Measurements from ENCODE around the gene SYNRG.

SYNRG gene

DNA sequence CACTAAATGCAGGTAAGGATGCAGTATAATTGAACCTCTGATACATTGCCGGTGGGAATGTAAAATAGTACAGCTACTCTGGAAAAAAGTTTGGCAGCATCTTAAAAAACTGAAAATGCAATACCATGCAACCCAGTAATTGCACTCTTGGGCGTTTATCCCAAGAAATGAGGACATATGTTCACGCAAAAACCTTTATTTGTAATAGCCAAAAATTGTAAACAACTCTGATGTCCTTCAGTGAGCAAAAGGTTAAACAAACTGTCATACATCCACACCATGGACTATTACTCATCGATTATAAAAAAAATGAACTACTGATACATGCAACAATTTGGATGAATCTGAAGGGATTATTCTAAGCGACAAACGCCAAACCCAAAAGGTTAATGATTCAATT is 16.9 kb downstream of the SYNRG start:
- no peak for DNase-seq

DNA sequence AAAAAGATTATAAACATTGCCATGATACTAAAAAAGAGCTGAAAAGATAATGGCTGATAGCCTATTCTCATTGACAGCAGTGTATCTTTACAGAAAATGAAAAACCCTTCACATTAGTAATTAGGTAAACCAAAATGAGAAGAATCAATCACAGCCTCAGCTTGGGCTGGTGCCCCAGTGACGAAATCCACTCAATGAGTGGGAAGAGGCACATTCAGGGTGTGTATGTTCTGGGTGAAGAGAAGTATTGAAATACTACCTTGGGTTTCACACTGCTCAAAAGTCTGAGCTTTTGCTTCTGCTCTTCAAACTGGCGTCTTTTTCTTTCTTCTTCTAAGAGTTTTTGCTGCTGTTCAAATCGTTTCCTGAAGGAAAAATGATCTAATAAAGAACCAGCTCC is 24.2 kb downstream of the SYNRG start:
- DNase-seq = no peak

DNA sequence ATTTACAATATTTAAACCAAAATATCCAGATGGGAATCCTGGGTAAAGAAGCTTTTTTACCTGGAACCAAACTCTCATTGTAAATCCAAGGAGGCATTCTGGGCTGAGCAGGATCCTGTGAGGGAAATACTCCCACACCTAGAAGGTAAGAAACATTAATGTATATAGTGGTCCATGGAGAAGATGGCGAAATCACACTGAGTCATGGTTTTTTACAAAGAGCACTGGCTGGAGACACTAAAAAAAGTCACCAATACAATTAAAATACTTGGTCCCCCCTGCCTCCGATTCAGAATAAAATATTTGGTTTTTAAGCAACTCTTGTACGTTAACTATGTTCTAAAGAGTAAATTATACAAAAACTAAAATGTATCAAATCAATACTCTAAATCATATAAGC is 32.9 kb downstream of the SYNRG start:
- DNase-seq = no peak

DNA sequence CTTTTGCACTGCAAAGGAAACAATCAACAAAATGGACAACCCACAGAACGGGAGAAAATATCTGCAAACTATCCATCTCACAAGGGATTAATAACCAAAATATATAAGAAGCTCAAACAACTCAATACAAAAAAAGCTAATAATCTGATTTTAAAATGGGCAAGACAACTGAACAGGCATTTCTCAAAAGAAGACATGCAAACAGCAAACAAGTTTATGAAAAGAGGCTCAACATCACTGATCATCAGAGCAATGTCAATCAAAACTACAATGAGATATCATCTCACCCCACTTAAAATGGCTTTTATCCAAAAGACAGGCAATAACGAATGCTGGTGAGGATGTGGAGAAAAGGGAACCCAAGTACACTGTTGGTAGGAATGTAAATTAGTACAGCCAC is 34.8 kb downstream of the SYNRG start:
- no peak for DNase-seq

DNA sequence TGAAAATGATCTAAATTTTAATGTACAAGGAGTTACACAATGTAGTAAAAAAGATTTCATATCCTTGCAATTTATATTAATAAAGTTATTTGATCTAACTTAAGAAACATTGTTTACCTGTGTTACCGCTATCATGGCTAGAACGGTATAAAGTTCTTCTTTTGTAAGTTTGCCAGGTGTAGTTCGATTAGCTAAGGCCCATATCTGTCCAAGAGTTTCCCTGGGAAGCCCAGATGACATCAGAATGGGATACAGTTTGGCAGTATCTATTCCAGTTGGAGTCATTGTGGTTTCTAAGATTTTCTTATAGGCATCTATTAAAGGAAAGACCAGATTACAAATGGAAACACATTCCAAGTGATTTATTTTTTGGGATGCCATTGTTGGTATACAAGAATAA is 37.5 kb downstream of the SYNRG start:
- no peak for DNase-seq

DNA sequence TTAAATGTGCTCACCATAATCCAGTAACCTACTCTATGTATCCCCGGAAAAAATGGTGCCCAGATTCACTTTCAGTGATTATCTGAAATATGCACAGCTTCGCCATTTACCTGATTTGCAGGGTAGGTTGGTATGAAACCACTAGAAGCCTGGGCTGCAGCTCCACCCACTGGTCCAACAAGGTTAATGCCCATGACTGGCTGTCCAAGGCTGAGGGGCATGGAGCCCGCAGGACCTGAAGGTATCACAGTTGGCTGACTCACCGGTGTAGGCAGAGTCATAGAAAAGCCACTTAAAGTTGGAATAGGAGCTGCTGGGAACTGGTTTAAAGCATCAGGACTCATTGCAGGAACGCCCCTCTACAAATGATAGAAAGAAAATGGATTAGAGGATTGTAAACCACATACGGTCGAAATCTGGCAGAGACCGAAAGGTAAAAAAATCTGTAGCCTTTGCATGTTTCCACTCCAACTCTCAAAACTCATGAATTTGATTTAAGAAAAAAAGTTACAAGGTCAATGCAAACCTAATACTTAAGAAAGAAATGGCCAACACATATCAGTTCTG is 38.6 kb downstream of the SYNRG start:
- DNase-seq = peak in 1 of 2 donors; percentile 4

DNA sequence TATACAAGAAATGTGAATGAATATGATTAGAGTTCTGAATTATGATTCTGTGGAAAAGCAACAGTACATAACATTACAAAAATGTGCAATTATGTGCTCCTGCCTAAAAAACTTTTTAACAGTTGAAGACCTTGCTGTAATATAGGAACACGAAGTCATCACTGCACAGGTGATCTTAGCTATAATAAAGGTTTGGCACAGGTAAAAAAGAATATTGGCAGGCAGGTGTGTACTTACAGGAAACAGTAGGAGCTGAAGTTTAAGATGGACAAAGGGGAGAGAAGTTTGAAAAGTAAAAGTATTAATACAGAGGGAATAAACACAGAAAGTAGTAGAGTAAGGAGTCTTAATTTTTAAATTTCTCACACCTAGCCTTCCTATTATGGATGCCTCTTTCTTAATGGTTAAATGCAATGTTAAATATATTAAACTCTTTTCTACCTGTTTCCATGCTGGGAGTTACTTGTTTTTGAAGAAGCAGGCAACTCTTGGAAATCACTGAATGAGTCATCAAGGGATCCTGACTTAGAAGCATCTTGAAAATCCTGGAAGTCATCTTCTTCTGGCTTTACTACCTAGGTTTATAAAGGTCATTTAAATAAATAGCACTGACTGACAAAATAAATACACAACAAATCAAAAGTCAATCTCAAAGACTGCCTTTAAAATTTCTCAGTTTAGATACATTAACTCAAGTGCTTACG is 40.7 kb downstream of the SYNRG start:
- DNase-seq = no peak

DNA sequence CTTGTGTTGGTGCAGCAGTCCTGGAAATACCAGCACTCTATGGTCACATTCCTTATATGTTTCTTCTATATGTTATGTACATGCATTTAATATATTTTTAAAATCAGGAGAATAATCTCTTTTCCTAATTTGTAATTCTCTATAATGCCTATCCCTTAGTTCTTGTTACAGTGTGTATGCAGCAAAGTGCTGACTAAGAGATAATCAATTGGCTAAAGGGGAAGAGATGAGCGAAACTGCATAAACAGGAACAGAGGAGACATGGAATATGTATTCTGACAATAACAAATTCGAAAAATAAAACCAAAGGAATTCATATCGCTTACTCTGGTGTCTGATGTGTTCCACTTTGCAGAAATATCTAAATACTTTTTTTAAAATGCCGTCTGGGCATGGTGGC is 41.7 kb downstream of the SYNRG start:
- DNase-seq = no peak

DNA sequence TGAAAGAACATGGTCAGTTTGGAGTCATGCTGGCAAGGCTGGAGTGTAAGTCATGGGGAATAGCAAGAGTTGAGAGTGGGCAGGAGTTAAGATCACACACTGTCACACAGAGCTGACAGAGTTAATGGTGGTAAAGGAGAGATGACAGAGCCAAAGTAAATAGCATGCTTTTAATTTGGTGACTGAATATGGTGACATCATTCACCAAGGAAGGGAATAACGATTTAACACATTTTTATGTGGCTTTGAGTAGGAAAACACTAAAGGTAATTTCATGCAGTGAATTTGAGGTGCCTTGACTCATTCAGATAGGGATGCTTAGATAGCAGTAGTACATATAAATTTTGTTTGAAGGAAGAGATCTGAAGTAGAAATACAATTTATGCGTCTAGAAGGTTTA is 42.1 kb downstream of the SYNRG start:
- no peak for DNase-seq

DNA sequence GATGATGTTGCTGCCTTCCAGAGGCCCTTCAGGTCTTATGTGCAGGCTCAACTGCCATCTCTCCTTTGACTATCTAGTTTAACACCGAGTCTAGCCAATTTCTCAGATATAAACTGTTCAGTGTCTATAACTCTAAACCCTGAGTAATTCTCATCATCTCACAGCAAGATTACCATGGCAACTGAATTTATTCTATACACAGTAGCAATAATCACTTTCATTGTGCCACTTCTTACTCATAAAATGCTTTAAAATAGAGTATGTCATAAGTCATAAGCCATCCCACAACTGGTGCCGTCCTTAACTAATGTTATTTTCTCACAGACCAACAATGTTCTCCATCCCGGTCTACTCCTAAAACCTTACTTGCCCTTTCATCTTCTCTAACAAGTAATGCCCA is 45.0 kb downstream of the SYNRG start:
- DNase-seq = no peak

DNA sequence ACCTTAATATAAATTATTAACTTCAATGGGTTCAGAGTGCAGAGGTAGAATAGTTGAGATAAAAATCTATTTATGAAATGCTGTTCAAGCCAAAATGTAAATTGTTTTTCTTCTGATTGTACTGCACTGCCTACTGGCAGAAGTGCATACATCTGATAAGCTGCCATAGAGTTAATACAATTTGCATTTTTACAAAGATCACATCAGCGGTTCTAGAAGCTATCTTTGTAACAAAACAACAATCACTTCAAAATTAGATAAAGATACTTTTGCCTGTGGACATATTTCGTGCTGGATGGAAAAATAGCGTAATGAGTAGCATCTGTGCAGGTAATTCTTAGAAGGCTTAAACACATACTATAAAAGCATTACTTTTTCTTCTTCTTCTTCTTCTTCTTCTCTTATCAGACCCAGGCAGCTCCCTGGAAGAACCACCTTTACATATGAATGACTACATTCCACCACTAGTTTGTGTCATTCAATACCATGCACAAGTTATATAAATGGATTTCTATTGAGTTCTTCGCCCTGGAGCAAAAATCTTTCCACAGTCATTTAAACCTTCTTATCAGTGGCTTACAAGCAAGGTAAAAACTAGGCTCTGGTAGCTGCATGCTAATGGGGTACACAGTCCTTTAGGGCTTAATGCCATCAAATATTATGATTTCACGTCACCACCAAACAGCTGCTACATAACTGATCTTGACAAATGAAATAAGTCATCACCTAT is 47.0 kb downstream of the SYNRG start:
- no peak for DNase-seq

DNA sequence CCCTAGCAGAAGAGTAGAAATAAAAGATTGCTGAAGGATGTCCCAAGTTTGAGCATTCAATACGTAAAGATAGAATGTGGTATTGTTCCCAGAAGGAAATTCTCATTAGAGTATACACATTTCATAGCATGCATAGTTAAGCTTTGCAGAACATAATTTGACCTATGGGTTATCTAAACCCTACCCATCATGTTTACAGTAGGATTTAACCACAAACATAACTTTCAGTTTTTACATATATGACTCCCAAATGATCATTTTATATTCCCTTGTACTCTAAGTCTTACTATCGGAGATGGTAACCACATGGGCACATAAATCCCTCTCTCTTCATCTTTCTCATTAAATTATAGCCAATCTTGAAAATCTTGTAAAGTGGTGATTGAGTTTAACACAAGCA is 50.9 kb downstream of the SYNRG start:
- DNase-seq = no peak

DNA sequence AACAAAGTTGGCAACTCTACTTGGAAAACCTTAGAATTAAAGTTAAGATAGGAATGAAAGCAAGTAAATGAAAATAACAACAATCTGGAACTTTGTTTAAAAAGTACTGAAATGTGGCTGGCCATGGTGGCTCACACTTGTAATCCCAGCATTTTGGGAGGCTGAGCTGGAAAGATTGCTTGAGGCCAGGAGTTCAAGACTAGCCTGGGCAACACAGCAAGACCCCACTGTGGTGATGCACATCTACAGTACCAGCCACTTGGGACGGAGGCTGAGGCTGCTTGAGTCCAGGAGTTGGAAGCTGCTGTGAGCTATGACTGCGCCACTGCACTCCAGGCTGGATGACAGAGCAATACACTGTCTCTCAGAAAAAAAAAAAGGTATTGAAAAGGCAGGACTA is 51.7 kb downstream of the SYNRG start:
- DNase-seq = no peak

DNA sequence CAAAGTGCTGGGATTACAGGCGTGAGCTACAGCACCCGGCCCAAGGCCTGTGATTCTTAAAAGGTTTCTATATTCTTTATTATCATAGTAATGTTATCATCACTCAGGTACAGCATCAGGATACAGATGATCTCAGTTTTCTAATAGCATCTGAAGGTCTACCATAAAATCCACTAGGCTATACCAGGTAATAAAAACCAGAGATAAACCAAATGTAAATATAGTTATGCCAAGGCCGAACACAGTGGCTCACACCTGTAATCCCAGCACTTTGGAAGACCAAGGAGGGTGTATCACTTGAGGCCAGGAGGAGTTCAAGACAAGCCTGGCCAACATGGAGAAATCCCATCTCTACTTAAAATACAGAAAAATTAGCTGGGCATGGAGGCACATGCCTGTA is 53.8 kb downstream of the SYNRG start:
- no peak for DNase-seq

DNA sequence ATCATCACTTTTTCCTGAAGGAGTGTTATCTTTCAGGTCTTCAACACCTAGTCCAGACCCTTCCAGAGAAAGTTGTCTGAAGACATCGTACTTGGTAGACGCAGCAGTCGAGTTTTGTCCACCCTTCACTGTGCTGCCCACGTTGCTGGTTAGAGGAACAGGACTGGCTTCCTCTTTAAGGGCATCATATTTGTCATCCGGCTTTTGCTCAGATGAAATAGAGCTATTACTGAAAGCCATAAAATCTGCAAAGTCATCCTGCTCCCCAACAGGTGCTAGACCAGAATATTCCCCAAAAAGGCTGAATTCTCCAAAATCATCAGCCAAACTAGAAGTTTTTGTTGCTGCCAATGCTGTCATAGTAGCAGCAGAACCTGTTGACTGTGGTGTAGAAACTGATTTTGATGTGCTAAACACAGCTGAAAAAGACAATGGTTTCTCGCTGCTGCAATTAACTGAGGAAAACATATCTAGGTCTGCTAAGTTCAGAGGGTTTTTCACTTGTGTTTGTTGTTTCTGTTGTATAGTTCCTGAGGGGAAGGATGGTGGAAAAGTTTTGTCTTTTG is 55.7 kb downstream of the SYNRG start:
- DNase-seq = no peak

DNA sequence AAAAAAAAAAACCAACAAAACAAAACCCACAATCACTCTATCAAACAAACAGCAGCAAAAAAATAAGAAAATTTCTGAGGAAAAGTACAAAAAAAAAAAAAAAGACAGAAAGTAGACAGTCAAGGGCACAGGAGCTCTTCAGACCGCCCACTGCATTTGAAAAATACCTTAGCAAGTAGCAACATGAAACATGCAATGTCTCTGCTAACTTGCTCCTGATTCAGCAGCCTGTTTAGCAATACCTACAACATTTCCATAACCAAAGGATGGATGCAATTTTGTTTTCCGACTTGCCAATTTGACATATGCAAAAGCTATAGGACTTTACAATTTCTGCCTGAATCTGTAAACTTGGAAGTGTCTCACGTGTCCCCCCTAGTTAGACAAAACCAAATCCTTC is 57.4 kb downstream of the SYNRG start:
- DNase-seq = no peak

DNA sequence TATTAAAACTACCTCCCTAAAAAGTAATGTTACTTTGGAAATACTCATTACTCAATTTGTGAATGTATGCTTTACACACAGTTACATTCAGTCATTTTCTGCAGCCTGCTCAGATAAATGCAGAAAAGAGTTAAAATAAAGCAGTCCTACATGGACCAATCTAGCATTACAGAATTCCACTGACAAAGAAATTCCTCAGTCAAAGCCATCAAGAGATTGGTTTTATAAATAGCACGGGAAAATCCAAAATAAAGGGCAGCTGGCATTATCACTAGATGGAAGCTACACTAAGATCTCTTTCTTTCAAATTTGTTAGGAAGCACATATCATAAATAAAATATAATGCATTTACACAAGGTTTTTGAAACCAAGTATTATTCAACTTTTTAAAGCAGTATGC is 61.2 kb downstream of the SYNRG start:
- DNase-seq = no peak

DNA sequence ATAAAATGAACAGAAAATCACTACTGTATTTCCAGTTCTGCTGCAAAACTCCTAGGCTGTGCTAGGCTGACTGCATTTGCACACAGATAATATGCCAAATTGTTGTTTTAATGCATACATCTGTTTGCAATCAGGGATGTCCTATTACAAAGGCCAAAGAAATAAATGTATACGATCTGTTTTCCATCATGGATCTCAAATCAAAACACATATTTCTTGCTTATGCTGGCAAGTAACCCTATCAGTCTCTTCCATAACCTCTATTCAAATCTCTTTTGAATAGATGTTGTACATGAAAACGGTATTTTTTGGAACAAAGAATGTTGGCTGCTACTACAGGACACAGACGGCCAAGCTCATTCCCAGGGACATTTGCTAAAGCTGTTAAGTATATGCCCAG is 62.9 kb downstream of the SYNRG start:
- no peak for DNase-seq

DNA sequence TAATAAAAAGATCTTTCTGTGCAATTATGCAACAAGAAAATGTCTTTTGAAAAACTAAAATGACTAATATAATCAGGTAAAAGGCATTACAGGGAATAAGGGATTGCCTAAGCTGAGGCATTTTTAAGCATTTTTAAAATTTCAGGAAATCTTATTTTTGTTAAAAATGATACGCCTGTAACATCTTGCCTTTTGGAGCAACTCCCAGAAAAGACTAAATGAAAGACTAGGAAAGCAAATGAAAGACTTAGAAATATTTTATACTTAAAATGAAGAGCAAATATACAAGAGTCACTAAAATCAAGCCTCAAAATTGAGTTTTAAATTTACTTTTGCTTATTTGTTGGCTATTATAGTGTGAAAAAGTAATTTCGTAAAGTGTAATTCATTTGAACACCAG is 63.7 kb downstream of the SYNRG start:
- no peak for DNase-seq

DNA sequence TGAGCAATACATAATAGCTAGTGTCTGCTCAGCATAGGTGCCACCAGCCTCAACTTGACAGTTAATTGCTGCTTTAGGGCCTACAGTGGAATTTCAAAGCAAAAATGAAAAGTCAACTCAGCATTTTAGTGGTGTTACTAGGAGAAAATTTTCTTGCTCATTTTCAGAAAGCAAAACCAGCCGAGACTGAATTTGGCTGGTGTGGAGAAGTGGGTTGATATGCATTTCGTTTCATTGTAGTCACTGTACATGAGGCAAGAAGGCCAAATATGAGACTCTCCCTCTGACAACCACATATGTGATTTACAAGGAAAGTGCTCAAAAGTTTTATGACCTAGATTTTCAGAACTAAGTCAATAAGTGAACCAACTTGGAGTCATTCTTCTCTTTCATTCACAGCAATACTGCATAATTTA is 65.6 kb downstream of the SYNRG start:
- no peak for DNase-seq

DNA sequence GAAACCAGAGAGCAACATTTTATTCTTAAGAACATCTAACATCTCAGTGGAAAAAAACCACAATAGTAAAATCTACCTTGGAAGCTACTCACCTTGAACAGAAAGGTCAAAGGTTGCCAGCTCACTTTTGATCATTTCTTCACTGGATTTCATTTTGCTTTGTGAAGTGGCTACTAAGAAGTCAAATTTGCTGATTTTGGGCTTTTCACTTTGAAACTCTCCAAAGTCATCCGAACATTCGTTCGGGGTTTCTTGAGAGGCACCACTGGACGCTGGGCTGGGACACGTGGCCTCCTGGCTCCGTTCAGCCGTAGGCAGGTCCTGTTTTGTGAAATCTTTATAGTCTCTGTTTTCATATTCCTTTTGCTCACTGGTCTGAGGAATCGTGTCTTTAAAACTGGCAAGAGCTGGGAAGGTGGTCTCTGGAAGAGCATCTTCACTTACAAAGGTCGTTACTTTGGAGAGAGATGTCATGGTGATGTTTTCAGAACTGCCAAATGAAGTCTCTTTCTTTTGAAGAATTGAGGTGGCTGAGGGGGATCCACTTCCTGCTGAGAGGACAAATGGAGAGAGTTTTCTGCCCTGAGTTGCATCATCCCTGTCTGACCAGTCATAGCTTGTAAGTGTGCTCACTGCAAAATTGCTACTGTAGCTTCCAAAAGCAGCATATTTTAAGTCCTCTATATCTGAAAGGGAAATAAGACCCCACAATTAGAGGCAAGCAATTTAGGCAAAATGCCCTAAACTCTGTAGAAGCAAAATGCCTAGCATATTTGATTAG is 67.1 kb downstream of the SYNRG start:
- no peak for DNase-seq

DNA sequence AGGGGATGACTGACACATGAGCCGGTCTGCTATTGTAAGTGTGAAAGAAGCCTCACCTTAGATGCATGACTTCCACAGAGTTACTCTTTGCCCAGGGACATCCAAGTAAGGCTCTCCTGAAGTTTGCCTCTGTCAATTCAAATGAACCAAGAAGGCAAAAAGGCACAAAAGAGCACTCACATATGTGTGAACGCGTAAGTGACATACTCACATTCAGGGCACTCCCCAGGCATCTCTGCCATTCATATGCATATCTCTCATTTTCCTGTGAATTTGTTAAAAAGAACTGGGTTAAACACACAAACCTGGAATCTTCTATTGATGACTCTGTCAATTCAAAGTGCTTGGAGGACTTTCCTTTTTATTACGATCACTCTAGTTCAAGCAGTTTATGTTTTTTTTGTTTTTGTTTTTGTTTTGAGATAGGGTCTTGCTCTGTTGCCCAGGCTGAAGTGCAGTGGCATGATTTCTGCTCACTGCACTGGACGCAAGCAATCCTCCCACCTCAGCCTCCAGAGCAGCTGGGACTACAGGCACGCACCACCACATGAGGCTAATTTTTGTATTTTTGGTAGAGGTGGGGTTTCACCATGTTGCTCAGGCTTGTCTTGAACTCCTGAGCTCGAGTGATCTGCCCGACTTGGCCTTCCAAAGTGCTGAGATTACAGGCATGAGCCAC is 70.1 kb downstream of the SYNRG start:
- no peak for DNase-seq

DNA sequence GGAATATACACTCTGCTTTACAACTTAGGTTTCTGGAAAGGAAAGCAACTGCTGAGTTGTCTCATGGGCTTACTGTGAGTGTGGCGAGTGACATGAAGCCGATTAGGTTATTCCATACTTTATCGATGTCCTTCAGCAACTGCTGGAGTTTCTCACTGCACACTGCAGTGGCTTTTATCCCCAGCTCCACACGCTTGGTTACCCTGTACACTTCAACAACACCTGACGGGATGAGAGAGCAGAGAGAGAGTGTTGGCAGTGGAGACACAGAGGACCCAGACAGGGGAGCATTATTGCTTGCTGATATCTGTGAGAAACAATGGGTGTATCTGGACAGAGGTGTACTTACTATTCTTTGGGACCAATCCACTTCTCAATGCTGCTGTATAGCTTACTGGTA is 73.3 kb downstream of the SYNRG start:
- DNase-seq = no peak
